ENCODE data around the gene DNALI1. TPM values are rescaled to one million over a fixed set of nuclear protein-coding genes. Genes with fewer than 3 reads are reported as not detected.
"Not testable (repeated sequence)": the region's sequence is repeated elsewhere in the genome, so short reads cannot be mapped to it uniquely, and the experiment has no call there.

DNALI1 gene
- 0.49 and 1.9 TPM in 2 replicates for total RNA-seq (2014; rRNA removed; shearing (Covaris generic))

- DNase-seq (ENCODE audit: low read depth), result peak; percentile 82
Observed at GRCh38 chr1:37556712-37557196, at the start of gene DNALI1. DNALI1 (plus strand) TSS chr1:37556940; CDS start chr1:37556995, 55 bp downstream.

DNA sequence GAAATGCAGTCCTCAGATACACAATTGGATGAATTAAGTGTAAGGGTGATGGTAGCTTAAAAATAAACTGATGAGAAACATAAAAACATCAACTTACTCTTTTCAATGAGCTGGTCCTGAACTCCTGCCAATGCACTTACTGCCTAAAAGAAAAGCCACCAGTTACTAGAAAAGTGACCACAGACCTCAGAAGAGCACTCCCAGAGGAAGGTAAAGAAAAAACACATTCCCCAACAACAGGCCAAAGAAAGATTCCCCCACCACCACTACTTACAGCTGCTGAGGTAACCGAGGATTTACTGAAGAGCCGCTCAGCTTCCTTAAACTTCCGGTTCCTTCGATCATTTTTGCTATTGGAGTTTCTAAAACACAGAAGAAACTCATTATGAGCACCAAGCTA, 47.6 kb upstream of the DNALI1 start:
- peak; percentile 64 for DNase-seq (ENCODE audit: low read depth)

GRCh38 chr1:37513795-37514349, 42.9 kb upstream of the DNALI1 start:
- peak; percentile 40 for DNase-seq (ENCODE audit: low read depth)

DNA sequence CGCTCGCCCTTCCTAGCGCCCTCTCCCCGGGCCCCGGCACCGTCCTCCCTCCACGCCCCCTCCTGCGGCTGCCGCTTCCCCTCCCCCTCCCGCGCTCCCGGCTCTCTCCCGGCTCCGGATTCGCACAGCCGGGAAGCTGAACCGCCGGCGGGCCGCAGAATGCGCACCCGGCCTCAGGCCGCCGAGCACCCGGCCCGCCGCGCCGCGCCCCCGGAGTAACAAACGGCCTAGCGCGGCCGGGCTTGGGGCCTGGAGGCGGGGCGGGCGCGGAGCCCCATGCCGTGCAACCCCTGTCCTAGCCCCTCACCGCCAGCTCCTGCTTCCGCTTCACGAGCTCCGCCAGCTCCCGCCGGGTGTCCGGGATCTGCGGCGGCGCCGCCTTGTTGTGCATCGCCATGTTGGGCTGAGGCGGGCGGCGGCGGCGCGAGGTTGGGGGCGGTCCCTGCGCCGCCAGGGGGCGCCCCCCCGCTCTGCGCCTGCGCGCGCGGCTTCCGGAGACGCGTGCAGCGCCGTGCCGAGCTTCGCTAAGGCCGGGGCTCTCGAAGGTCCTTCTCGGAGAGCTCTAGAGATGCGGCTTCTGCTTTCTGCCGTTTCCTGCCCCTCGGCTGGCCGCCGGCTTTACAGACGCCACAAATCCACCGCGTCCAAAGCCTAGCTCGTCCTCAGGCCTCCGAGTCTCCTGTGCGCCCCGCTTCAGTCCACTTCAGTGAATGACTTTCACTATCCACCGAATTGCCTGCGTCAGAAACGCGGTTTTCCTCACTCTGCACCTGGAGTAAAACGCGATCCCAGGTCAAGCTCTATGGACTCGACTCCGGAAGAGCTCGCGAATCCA, 42.2 kb upstream of the DNALI1 start, which contains the start of gene MEAF6:
TSS of gene MEAF6 (minus strand) at position 417 of the 835 bp plus-strand sequence. CDS start at position 397, 20 bp downstream.
- DNase-seq (ENCODE audit: low read depth), result peak; percentile 81

DNA sequence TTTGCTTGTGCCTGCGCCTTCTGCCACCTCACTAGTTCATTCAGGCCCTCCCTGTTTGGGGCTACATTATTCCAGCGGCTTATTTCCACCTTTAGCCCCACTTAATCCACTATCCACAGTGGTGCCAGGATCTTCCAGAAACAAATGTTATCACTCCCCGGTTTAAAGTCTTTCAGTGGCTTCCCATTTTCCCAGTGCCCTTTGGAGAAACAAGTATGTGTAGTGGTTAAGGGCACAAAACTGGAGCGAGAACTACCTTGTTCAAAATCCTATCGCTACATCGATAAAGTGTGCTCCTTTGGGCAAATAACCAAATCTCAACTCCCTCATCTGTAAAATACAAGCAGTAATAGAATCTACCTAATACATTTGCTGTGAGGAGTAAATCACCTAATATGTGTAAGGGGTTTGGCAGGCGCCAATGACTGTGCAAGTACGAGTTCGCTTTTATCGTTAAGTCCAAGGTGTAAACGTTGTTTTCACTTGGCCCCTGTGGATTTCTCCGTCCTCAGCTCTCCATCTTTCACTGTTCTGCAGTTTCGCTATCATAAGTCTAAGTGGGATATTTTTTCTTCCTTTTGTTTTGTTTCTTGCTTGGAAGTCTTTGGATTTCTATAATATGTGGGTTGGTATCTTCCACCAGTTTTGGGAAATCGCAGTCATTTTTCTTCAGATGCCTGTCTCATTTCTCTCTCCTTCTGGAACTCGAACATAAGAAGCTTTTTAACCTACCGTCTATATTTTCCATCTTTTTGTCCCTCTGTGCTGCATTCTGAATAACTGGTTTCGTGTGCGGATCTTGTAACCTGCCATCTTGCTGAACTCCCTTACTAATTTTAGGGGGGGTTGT, 41.3 kb upstream of the DNALI1 start:
- no peak for DNase-seq (ENCODE audit: low read depth)

GRCh38 chr1:37517569-37517968, 39.2 kb upstream of the DNALI1 start:
- DNase-seq (ENCODE audit: low read depth), result no peak

DNA sequence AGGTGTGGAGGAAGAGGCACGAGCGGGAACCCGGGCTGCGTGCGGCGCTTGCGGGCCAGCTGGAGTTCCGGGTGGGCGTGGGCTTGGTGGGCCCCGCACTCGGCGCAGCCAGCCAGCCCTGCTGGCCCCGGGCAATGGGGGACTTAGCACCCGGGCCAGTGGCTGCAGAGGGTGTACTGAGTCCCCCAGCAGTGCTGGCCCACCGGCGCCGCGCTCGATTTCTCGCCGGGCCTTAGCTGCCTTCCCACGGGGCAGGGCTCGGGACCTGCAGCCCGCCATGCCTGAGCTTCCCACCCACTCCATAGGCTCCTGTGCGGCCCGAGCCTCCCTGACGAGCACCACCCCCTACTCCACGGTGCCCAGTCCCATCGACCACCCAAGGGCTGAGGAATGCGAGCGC, 38.5 kb upstream of the DNALI1 start:
- DNase-seq (ENCODE audit: low read depth), result not testable (repeated sequence)

GRCh38 chr1:37518929-37519328, 37.8 kb upstream of the DNALI1 start:
- not testable (repeated sequence) for DNase-seq (ENCODE audit: low read depth)

- DNase-seq (ENCODE audit: low read depth), result no peak
Observed at GRCh38 chr1:37519613-37520012, 37.1 kb upstream of the DNALI1 start.

DNA sequence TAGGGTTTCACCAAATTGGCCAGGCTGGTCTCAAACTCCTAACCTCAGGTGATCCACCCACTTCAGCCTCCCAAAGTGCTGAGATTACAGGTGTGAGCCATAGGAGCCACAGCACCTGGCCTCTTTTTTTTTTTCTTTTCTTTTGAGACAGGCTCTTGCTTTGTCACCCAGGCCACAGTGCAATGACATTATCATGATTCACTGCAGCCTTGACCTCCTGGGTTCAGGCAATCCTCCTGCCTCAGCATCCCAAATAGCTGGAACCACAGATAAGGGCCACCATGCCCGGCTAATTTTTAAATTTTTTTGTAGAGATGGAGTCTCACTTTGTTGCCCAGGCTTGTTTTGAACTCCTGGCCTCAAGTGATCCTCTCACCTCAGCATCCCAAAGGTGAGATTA, 26.9 kb upstream of the DNALI1 start:
- DNase-seq (ENCODE audit: low read depth), result not testable (repeated sequence)

GRCh38 chr1:37532418-37533156, 24.2 kb upstream of the DNALI1 start:
- DNase-seq (ENCODE audit: low read depth), result not testable (repeated sequence)

- DNase-seq (ENCODE audit: low read depth), result peak; percentile 35
Observed at GRCh38 chr1:37533317-37534093, 23.2 kb upstream of the DNALI1 start.

DNA sequence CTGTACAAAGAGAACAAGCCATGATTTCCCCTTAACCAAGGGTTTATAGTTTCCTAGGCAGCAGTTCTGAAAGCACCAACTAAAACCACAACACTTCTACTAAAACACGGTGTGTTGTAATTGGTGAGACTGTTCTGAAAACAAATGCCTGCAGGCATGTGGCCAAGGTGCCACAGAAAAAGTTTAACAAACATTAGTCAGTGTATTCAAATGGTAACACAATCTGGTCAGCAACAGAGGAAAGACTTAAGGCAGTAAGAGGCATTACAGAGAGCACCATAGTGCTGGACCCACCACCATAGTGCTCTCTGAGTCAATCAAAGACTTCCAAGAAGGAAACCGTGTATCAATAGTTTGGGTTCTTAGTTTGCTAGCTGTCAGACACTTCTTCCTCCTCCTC, 19.4 kb upstream of the DNALI1 start:
- peak; percentile 91 for DNase-seq (ENCODE audit: low read depth)

DNA sequence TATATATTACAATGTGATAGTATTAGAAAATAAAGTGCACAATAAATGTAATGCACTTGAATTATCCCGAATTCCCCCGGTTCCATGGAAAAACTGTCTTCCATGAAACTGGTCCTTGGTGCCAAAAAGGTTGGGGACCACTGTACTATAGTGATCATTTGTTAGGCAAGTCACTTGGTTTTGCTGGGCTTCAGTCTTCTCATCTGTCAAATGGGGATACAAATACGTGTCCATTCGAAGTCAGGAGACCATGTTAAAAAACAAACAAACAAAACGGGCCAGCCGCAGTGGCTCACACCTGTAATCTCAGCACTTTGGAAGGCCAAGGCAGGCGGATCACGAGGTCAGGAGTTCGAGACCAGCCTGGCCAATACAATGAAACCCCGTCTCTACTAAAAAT, 17.6 kb upstream of the DNALI1 start:
- DNase-seq (ENCODE audit: low read depth), result not testable (repeated sequence)

DNA sequence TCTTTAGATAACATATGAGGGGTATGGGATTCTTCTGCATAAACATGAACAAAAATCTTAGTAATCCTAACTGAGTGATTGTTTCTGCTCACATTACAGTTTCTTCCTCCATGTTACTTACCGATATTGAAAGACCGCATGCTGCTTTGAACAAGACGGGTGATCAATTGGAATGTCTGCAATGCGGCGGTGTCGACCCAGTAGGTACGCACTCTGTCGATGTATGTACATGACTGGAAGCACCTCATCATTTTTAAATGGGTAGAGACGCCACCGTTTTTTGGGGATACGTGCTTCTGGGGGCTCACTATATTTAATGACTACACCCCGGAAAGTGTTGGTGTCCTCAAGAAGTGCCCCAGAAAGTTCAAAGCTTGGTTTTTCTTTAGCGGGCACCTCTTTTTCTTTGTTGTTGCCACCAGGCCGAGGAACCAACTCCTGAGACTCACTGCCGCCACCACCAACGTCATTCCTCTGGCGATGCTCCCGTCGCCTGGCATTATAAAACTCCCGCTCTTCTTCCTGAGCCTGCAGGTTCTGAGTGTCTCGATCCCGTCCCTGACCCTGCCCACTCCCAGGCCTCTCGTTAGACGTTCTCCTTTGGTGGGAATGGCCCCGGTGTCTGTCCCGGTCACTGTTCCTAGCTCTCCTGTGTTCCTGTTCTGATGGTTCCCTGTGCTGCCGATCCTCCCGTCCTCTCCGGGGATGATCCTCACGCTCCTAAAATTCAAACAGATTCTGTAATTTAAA, 16.5 kb upstream of the DNALI1 start:
- DNase-seq (ENCODE audit: low read depth), result no peak

DNA sequence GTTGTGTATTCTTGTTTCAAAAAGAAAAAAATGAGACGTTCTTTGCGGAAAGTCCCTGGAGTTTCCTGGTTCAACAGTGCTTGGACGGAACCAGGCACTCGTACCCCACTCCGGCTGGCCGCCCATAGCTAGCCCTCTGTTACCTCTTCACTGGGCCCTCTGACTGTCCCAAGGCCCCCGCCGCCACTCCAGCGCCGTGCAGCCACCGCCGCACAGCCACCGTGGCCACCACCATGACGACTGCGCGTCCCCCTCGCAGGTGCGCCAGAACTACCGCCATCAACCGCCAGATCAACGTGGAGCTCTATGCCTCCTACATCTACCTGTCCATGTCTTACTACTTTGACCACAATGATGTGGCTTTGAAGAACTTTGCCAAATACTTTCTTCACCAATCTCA, 12.2 kb upstream of the DNALI1 start:
- no peak for DNase-seq (ENCODE audit: low read depth)

- no peak for DNase-seq (ENCODE audit: low read depth)
Observed at GRCh38 chr1:37545019-37545418, 11.7 kb upstream of the DNALI1 start.

DNA sequence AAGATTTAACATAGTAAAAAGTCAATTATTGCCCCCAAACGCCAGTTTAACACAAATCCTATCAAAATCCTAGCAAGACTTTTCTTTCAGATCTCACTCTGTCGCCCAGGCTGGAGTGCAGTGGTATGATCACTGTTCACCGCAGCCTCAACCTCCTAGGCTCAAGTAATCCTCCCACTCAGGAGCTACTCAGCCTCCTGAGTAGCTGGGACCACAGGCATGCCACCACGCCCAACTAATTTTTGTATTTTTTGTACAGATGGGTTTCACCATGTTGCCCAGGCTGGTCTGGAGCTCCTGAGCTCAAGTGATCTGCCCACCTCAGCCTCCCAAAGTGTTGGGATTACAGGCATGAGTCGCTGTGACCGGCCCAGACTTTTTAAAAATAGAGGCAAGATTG, 7.4 kb upstream of the DNALI1 start:
- DNase-seq (ENCODE audit: low read depth), result no peak

DNA sequence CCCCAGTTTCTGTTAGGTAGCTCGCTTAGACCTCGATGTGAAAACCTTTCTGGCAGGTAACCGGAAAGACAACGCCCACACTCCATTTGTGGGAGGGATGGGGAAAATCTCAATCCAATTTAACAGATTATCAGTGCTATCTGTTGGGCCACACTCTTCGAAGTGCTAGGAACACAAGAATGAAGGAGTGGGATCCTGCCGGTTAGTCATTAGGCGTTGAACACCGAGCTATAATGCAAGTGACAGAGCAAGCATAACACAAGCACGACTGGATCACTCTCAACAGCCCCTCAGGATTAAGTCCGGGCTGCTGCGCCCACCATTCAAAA, 3.2 kb upstream of the DNALI1 start:
- no peak for DNase-seq (ENCODE audit: low read depth)
